Ishikawa (cell line): ENCODE data around the gene NUP54.

Experiments used
- CEBPB ChIP-seq: IDR thresholded peaks from 2 replicates; pipeline ENCODE4 v1.6.1; 2012
- CREB1 ChIP-seq: IDR thresholded peaks from 2 replicates; pipeline ENCODE4 v1.6.1; 2012; ENCODE audit warnings: low read depth
- EGR1 ChIP-seq: IDR thresholded peaks from 2 replicates; pipeline ENCODE4 v1.6.1; 2012
- EP300 ChIP-seq: IDR thresholded peaks from 2 replicates; pipeline ENCODE4 v1.6.1; 2012; ENCODE audit warnings: borderline replicate concordance
- FOXM1 ChIP-seq: IDR thresholded peaks from 2 replicates; pipeline ENCODE4 v1.6.1; 2012; ENCODE audit warnings: low read depth, borderline replicate concordance
- NFIC ChIP-seq: IDR thresholded peaks from 2 replicates; pipeline ENCODE4 v1.6.1; 2012
- RAD21 ChIP-seq: IDR thresholded peaks from 2 replicates; pipeline ENCODE4 v1.6.1; 2012; ENCODE audit warnings: low read depth
- TAF1 ChIP-seq: IDR thresholded peaks from 2 replicates; pipeline ENCODE4 v1.6.1; 2012; ENCODE audit warnings: low read depth, mild to moderate bottlenecking
- TCF12 ChIP-seq: IDR thresholded peaks from 2 replicates; pipeline ENCODE4 v1.6.1; 2012; ENCODE audit warnings: low read depth
- TEAD4 ChIP-seq: IDR thresholded peaks from 2 replicates; pipeline ENCODE4 v1.6.1; 2012
- YY1 ChIP-seq: IDR thresholded peaks from 2 replicates; pipeline ENCODE4 v1.6.1; 2012; ENCODE audit warnings: low read depth
- ZBTB7A ChIP-seq: IDR thresholded peaks from 2 replicates; pipeline ENCODE4 v1.6.1; 2012; ENCODE audit warnings: low read depth
- TF ChIP-seq, protein P1 (sequence below): IDR thresholded peaks from 2 replicates; pipeline ENCODE4 v1.6.1; 2012
- TF ChIP-seq, protein P2 (sequence below): IDR thresholded peaks from 2 replicates; pipeline ENCODE4 v1.6.1; 2012
- TF ChIP-seq, protein P3 (sequence below): IDR thresholded peaks from 2 replicates; pipeline ENCODE4 v1.6.1; 2012; ENCODE audit warnings: low read depth, mild to moderate bottlenecking

NUP54 gene

DNA sequence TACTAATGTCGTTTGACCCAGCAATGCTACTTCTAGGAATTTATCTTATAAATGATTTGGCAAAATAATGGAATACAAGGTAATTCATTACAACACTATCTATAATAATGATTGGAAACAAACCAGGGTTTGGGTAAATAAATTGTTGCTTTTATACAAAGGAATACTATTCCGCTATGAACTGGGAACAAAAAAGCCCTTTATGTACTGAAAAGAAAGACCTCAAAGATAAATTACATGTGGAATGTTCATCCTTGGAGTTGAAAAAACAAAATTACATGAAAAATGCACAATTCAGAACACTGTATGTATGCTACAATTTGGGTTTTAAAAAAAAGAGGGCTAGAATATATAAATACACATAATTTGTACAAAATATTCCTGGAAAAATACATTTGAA, 5.2 kb upstream of the NUP54 start:
- no peak for TF ChIP-seq CEBPB
- TF ChIP-seq EP300, result no peak
- TF ChIP-seq FOXM1, result no peak
- TF ChIP-seq, protein P1, sequence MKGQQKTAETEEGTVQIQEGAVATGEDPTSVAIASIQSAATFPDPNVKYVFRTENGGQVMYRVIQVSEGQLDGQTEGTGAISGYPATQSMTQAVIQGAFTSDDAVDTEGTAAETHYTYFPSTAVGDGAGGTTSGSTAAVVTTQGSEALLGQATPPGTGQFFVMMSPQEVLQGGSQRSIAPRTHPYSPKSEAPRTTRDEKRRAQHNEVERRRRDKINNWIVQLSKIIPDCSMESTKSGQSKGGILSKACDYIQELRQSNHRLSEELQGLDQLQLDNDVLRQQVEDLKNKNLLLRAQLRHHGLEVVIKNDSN, result no peak
- TF ChIP-seq, protein P2, sequence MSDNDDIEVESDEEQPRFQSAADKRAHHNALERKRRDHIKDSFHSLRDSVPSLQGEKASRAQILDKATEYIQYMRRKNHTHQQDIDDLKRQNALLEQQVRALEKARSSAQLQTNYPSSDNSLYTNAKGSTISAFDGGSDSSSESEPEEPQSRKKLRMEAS, result no peak
- no peak for TF ChIP-seq ZBTB7A
- TF ChIP-seq CREB1, result no peak
- no peak for TF ChIP-seq EGR1
- TF ChIP-seq NFIC, result no peak
- TF ChIP-seq TEAD4, result no peak
- no peak for TF ChIP-seq RAD21
- TF ChIP-seq TCF12, result no peak
- TF ChIP-seq TAF1, result no peak

DNA sequence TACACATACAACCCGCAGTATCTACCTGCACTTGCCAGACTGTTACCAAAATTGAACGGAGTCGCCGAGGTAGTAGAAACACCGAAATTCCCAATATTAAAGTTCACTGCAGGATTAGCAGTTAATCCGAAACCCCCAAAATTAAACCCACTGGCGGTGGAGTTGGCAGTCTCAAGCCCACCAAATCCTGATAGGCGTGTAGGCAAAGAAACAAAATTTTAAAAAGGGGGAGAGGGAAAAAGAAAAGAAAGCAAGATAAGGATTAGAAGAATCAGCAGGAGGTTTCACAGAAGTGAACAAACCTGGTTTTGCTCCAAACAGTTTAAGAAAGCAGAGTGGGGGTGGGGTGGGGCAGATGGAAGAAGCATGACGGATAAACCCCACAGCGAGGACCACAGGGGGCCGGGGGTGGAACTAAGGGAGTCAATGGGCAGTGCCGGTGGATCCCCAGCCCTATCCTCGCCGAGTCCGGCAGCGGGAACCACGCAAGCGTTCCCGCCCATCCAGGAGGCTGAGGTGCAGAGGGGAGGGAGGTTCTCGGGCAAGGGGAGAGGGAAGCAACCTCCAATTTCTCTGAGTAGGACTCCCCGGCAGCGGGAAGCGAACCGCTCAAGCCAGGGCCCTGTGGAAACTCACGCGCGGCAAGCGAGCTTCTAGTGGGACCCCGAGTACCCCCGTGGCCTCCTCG, 599 bp downstream of the NUP54 start:
- TF ChIP-seq, protein P1, result no peak
- TF ChIP-seq CREB1, result no peak
- TF ChIP-seq, protein P2, result peak; percentile 33; the same call in 1 of the 2 replicates
- no peak for TF ChIP-seq TEAD4
- no peak; the same call in 1 of the 2 replicates for TF ChIP-seq EGR1
- no peak; the same call in 1 of the 2 replicates for TF ChIP-seq CEBPB
- TF ChIP-seq RAD21, result no peak

DNA sequence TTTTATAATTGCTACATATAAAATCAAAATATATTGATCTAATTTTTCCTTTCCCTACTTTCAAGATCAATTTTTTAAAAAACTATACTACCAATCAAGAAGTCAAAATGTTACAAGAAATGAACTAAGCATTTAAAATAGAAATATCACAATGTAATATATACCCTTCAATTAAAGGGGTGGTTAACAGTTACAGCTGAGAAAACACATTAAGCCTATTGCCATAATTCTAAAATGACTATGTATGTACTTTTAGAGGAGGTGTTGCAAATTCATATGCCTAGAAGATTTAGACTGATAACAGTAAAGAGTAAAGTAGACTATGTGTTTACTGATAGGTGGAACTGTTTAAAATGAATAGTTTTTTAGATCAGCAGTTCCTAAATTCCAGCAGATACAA, 3.7 kb downstream of the NUP54 start:
- TF ChIP-seq CREB1, result no peak
- TF ChIP-seq TEAD4, result no peak
- TF ChIP-seq, protein P2, result no peak
- TF ChIP-seq, protein P3, sequence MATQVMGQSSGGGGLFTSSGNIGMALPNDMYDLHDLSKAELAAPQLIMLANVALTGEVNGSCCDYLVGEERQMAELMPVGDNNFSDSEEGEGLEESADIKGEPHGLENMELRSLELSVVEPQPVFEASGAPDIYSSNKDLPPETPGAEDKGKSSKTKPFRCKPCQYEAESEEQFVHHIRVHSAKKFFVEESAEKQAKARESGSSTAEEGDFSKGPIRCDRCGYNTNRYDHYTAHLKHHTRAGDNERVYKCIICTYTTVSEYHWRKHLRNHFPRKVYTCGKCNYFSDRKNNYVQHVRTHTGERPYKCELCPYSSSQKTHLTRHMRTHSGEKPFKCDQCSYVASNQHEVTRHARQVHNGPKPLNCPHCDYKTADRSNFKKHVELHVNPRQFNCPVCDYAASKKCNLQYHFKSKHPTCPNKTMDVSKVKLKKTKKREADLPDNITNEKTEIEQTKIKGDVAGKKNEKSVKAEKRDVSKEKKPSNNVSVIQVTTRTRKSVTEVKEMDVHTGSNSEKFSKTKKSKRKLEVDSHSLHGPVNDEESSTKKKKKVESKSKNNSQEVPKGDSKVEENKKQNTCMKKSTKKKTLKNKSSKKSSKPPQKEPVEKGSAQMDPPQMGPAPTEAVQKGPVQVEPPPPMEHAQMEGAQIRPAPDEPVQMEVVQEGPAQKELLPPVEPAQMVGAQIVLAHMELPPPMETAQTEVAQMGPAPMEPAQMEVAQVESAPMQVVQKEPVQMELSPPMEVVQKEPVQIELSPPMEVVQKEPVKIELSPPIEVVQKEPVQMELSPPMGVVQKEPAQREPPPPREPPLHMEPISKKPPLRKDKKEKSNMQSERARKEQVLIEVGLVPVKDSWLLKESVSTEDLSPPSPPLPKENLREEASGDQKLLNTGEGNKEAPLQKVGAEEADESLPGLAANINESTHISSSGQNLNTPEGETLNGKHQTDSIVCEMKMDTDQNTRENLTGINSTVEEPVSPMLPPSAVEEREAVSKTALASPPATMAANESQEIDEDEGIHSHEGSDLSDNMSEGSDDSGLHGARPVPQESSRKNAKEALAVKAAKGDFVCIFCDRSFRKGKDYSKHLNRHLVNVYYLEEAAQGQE, result no peak

DNA sequence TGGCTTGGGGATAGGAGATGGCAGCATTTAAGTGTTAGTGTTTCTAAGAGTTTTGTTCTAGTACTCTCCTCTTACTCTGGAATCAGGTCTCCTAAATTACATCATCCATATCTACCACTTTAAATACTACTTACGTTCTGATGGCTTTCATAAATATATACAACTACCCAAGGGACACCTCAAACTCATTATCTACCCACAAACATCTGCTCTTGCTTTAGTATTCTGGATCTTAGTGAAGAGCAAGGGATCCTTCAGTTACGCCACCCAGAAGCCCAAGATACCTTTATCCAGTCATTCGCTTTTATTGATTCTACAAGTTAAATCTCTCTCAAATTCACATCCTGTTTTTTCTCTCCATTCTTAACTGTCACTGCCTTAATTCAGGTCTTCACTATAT, 7.0 kb downstream of the NUP54 start:
- TF ChIP-seq, protein P3, result no peak
- TF ChIP-seq TEAD4 (no peak), CEBPB (no peak), YY1 (no peak), EP300 (no peak), FOXM1 (no peak), TCF12 (no peak), ZBTB7A (no peak), NFIC (no peak), EGR1 (no peak), TAF1 (no peak), CREB1 (no peak), RAD21 (no peak)
- TF ChIP-seq, protein P2, result no peak
- TF ChIP-seq, protein P1, result no peak

DNA sequence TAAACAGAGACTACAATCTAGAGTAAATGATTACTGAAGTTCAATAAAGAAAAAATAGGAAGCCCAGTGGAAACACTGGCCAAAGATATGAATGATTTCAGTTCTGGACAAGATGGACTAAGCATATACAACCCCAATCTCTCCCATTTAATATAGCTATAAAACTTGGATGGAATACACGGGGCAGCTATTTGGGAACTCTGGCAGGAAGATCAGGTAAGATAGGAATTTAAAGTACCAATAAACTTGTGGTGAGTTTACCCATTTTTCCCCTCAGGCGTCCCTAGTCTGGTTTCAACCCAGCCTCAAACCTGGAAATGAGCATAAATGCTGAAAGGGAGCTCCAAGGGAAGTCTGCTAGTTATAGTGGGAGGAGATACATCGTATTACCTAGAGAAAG, 20.4 kb downstream of the NUP54 start:
- TF ChIP-seq FOXM1 (no peak), RAD21 (no peak), EP300 (no peak)
